Panc1 (cell line): ENCODE data around the gene TMEM233.

Experiments
- POLR2AphosphoS5 ChIP-seq: IDR thresholded peaks from 2 replicates; pipeline ENCODE4 v1.6.1; 2012; ENCODE audit warnings: mild to moderate bottlenecking, low read depth, low read length, moderate library complexity
- SIN3A ChIP-seq: IDR thresholded peaks from 2 replicates; pipeline ENCODE4 v1.6.1; 2012; ENCODE audit warnings: low read depth, mild to moderate bottlenecking, low read length, moderate library complexity, borderline replicate concordance; ENCODE audit not compliant: insufficient read depth
- TCF7L2 ChIP-seq: IDR thresholded peaks from 2 replicates; pipeline ENCODE4 v1.6.1; 2011; ENCODE audit warnings: mild to moderate bottlenecking, low read depth, low read length, inconsistent platforms
- TF ChIP-seq, protein P1 (sequence below): fragments of 450-650 bp; IDR thresholded peaks from 2 replicates; pipeline ENCODE4 v1.5.1; 2017; ENCODE audit warnings: mild to moderate bottlenecking
- TF ChIP-seq, protein P2 (sequence below), 2 experiments: IDR thresholded peaks; 2 replicates each; pipeline ENCODE4 v1.6.1; 2011 to 2012; ENCODE audit warnings: low read depth in 2 of 2, control low read depth in 1 of 2, low read length in 1 of 2, mild to moderate bottlenecking in 1 of 2, moderate library complexity in 1 of 2; ENCODE audit not compliant: insufficient read depth in 1 of 2

DNA sequence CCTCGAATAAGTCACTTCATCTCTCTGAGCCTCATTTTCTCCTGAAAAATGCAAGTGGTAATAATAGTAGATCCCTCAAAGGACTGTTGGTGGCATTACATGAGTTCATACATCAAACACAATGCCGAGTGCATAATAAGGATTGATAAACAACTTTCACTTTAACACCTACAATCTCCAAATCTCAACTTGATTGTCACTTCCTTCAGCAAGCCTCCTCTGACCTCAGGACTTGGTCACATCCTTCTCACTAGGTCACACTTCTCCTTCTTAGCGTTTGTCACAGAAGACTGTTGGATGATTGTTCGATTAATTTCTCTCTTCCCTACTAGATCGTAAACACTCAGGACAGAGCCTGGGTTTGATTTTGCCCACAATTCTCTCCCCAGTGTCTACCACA, 66.5 kb downstream of the TMEM233 start:
- TF ChIP-seq, protein P1, sequence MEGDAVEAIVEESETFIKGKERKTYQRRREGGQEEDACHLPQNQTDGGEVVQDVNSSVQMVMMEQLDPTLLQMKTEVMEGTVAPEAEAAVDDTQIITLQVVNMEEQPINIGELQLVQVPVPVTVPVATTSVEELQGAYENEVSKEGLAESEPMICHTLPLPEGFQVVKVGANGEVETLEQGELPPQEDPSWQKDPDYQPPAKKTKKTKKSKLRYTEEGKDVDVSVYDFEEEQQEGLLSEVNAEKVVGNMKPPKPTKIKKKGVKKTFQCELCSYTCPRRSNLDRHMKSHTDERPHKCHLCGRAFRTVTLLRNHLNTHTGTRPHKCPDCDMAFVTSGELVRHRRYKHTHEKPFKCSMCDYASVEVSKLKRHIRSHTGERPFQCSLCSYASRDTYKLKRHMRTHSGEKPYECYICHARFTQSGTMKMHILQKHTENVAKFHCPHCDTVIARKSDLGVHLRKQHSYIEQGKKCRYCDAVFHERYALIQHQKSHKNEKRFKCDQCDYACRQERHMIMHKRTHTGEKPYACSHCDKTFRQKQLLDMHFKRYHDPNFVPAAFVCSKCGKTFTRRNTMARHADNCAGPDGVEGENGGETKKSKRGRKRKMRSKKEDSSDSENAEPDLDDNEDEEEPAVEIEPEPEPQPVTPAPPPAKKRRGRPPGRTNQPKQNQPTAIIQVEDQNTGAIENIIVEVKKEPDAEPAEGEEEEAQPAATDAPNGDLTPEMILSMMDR: no peak
- TF ChIP-seq POLR2AphosphoS5 (no peak), TCF7L2 (no peak), SIN3A (no peak)
- TF ChIP-seq, protein P2, sequence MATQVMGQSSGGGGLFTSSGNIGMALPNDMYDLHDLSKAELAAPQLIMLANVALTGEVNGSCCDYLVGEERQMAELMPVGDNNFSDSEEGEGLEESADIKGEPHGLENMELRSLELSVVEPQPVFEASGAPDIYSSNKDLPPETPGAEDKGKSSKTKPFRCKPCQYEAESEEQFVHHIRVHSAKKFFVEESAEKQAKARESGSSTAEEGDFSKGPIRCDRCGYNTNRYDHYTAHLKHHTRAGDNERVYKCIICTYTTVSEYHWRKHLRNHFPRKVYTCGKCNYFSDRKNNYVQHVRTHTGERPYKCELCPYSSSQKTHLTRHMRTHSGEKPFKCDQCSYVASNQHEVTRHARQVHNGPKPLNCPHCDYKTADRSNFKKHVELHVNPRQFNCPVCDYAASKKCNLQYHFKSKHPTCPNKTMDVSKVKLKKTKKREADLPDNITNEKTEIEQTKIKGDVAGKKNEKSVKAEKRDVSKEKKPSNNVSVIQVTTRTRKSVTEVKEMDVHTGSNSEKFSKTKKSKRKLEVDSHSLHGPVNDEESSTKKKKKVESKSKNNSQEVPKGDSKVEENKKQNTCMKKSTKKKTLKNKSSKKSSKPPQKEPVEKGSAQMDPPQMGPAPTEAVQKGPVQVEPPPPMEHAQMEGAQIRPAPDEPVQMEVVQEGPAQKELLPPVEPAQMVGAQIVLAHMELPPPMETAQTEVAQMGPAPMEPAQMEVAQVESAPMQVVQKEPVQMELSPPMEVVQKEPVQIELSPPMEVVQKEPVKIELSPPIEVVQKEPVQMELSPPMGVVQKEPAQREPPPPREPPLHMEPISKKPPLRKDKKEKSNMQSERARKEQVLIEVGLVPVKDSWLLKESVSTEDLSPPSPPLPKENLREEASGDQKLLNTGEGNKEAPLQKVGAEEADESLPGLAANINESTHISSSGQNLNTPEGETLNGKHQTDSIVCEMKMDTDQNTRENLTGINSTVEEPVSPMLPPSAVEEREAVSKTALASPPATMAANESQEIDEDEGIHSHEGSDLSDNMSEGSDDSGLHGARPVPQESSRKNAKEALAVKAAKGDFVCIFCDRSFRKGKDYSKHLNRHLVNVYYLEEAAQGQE (IDR thresholded peaks at IDR 0.05; ENCODE audit: insufficient read depth in 1 of 2, low read depth in 2 of 2, low read length in 1 of 2): no peak
